Naive thymus-derived CD8-positive, alpha-beta T cell (primary cell): ENCODE measurements around the gene TMEM244. TPM values are rescaled to one million over a fixed set of nuclear protein-coding genes. Genes with fewer than 3 reads are reported as not detected.

Experiments
- ATAC-seq, 2 donors: fragments of 150-1000 bp; cut with Tn5 transposase in 1 of 2; sonication (Bioruptor Pico), chemical (Tn5 transposase) in 1 of 2; 1 replicate in 1 of 2; 2 replicates in 1 of 2; pipeline ENCODE4 v1.10.0; 2021; ENCODE audit warnings: mild to moderate bottlenecking in 2 of 2, moderate library complexity in 2 of 2
- POLR2A ChIA-PET: fragments of 350-600 bp; sonication (Branson Sonifier 250); formaldehyde crosslinking; loops from one replicate; lab custom pipeline; 2021; ENCODE audit warnings: antibody characterized with exemption; lab: Charles Lee
- DNase-seq, 10 donors: peaks; one replicate each; pipeline versions ENCODE4 v3.0.0 to v3.0.0-alpha.2; 2020 to 2022
- H3K27ac Mint-ChIP-seq, 10 donors: one replicate each; pipeline ENCODE4 v1.8.0; 2020 to 2022; ENCODE audit warnings: mild to moderate bottlenecking in 10 of 10, mixed read lengths in 10 of 10, moderate library complexity in 4 of 10, inconsistent platforms in 1 of 10
- H3K27me3 Mint-ChIP-seq, 5 donors: one replicate each; pipeline ENCODE4 v1.8.0; 2021 to 2022; ENCODE audit warnings: mixed read lengths in 5 of 5
- H3K36me3 Mint-ChIP-seq, 3 donors: one replicate each; pipeline ENCODE4 v1.8.0; 2020 to 2022; ENCODE audit warnings: mixed read lengths in 3 of 3, mild to moderate bottlenecking in 2 of 3, inconsistent platforms in 1 of 3
- H3K4me1 Mint-ChIP-seq, 4 donors: one replicate each; pipeline ENCODE4 v1.8.0; 2021 to 2022; ENCODE audit warnings: mixed read lengths in 4 of 4
- H3K4me3 Mint-ChIP-seq, 10 donors: one replicate each; pipeline ENCODE4 v1.8.0; 2020 to 2022; ENCODE audit warnings: mild to moderate bottlenecking in 10 of 10, mixed read lengths in 10 of 10, moderate library complexity in 6 of 10, inconsistent platforms in 1 of 10
- H3K9me3 Mint-ChIP-seq, 9 donors: one replicate each; pipeline ENCODE4 v1.8.0; 2020 to 2022; ENCODE audit warnings: mixed read lengths in 9 of 9, mild to moderate bottlenecking in 3 of 9, inconsistent platforms in 1 of 9, moderate library complexity in 1 of 9
- polyA plus RNA-seq, 3 donors: library from polyadenylated mRNA; unstranded; fragments of 300-500 nt; fragmentation: Illumina TruSeq; gene quantifications; one replicate each; pipeline ENCODE4 v1.2.3, GENCODE V29; 2021
- total RNA-seq, 8 experiments: library from RNA in 2 of 8; stranded (reverse) in 2 of 8; gene quantifications; one replicate each; pipeline ENCODE4 v1.2.3 and lab custom pipeline; 2021 to 2026

The TMEM244 gene, protein sequence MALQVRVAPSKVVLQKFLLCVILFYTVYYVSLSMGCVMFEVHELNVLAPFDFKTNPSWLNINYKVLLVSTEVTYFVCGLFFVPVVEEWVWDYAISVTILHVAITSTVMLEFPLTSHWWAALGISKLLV
- total RNA-seq (not detected), polyA plus RNA-seq (1 to 10 TPM in 1 of 3 donors, not detected in 2; 1.7 TPM), total RNA-seq (lab: John Stamatoyannopoulos, UW) (0 reads per million in 6 experiments)

DNA sequence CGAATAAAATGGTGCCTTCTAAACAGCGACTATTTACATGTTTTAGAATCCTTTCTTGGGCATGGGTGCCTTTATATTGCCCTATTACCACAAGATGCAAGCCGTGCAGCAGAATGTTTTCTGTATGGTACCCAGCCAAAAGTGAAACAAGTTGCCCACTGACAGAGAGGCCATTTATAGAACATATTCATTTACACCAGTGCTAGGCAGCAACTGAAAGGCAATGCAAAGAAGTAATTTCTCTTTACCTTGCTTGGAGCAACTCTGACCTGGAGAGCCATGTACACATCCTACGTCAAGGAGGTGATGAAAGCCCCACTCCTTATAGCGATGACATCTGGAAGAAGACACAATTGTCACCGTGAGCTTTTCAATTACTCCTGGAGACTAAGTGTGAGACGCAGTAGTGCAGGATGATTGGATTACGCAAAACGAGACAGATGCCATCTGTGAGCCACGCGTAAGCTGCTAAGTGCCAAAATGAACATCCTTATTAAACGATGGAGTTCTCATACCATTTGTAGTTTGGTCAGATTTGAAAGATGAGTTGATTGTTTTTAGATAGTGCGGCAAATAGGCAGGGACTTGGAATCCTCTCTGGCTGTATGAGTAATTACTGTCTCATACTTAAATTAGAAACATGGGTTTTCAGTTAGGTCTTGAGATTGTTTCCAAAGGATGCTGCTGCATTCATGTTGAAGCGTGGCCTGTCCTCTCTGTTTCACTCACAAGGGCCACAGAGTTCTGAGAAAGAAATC lies at the start of gene TMEM244:
Gene TMEM244 (minus strand): TSS at position 408 of the 758 bp plus-strand sequence. CDS start 127 bp downstream, at position 281.
- POLR2A ChIA-PET, result no interaction called here
- no peak for ATAC-seq
- Mint-ChIP-seq H3K27ac (peak within 1 kb of the TSS in 7 of 10 donors; percentile 9 to 88 (median 56)), H3K36me3 (peaks cover 0 to 5% (median 0%) of the 10 kb centered on the region in 3 donors), H3K4me3 (peak within 1 kb of the TSS; percentile 33 to 88 (median 66)), H3K4me1 (peaks cover 0 to 9% (median 5%) of the 10 kb centered on the region in 4 donors), H3K27me3 (no peaks in the 10 kb centered on the region), H3K9me3 (peaks cover 0 to 4% (median 0%) of the 10 kb centered on the region in 9 donors)
- peak in 2 of 10 donors; percentile 0 to 30 for DNase-seq

DNA sequence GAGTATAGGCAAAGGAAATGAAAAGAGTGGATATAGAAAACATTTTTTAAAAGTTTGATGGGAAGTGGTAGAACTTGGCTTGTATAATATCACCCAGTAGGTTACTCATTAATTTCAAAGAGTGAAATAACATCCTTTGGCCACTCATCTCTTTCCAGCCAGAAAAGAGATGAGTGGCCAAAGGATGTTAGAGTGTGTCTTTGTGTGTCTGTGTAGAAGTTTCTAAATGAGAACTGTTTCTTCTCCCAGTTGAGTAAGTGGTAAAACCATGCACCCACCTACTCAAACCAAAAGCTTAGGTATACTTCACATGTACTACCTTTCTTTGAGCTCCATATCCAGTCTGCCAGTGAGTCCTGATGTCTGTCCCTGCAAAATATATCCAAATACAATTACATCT lies 47.7 kb upstream of the TMEM244 start:
- POLR2A ChIA-PET, result no interaction called here
- no peaks in the 10 kb centered on the region for H3K36me3 Mint-ChIP-seq
- H3K9me3 Mint-ChIP-seq, result no peaks in the 10 kb centered on the region
- H3K4me1 Mint-ChIP-seq, result peaks cover 0 to 4% (median 1%) of the 10 kb centered on the region in 4 donors
- no peak for ATAC-seq
- H3K27me3 Mint-ChIP-seq, result no peaks in the 10 kb centered on the region
- DNase-seq, result no peak
- no peak overlapping the region for H3K27ac Mint-ChIP-seq
- H3K4me3 Mint-ChIP-seq, result no peak overlapping the region

DNA sequence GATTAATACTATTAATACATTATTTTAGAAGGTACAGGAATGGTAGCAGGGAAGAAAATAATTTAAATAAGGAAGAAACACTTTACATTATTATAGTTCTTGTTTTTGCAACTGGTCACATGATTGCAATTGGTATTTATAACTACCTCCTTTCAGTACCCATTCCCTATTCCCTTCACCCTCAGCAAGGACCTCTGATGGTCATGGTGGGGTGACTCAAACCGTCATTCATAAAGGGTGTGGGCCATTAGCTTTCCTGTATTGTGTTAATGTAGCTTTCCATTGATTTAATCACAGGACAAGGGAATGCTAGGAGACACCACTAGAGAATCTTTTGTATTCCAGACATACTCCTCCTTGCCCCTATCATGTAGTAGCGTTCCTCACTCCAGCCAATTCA lies 47.2 kb upstream of the TMEM244 start:
- Mint-ChIP-seq H3K27ac (no peak overlapping the region), H3K27me3 (no peaks in the 10 kb centered on the region), H3K36me3 (no peaks in the 10 kb centered on the region), H3K9me3 (no peaks in the 10 kb centered on the region), H3K4me1 (peaks cover 0 to 4% (median 1%) of the 10 kb centered on the region in 4 donors), H3K4me3 (no peak overlapping the region)
- DNase-seq (no peak), ATAC-seq (no peak)
- POLR2A ChIA-PET, result no interaction called here

DNA sequence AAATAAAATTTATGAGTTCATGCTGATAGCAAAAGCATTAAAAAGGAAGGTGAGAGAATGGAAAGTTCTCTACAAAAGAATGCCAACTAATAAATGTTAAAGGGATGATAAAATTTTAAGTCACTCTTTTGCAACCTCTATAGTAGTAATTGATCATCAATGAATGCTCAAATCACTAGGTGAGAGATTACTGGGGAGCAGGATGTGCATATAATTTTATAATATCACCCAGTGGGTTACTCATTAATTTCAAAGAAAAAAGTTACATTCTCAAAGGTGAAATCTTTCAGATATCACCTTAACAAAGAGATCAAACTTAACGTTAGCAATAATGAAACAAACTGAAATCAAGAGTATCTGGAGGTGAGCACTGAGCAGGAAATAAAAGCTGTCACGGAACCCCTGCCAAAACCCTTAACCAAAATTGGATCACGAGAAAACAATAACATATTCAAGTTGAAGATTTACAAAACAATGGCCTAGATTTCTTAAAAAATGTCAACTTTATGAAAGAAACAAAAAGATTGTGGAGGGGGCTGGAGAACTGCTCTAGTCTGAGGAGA lies 45.5 kb upstream of the TMEM244 start:
- ATAC-seq (no peak), DNase-seq (no peak)
- H3K27me3 Mint-ChIP-seq, result peaks cover 0 to 5% (median 0%) of the 10 kb centered on the region in 5 donors
- no peaks in the 10 kb centered on the region for H3K9me3 Mint-ChIP-seq
- H3K4me3 Mint-ChIP-seq, result no peak overlapping the region
- no peak overlapping the region for H3K27ac Mint-ChIP-seq
- no peaks in the 10 kb centered on the region for H3K36me3 Mint-ChIP-seq
- POLR2A ChIA-PET, result no interaction called here
- peaks cover 0 to 4% (median 1%) of the 10 kb centered on the region in 4 donors for H3K4me1 Mint-ChIP-seq

DNA sequence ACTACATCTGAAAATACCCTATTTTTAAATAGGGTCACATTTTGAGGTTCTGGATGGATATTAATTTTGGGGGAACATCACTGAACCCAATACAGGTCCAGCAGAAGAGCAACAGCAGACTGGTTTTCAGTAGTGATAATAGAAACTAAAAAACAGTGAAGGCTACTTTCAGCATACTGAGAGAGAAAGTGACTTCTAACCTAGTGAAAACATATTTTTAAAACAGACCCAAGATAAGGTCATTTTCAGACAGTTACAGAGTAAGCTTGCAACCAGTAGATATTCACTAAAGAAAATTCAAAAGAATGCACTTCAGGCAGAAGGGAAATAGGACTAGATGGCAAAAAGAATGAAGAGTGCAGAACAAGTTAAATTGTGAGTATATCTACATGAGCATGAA lies 42.0 kb upstream of the TMEM244 start:
- H3K36me3 Mint-ChIP-seq, result no peaks in the 10 kb centered on the region

DNA sequence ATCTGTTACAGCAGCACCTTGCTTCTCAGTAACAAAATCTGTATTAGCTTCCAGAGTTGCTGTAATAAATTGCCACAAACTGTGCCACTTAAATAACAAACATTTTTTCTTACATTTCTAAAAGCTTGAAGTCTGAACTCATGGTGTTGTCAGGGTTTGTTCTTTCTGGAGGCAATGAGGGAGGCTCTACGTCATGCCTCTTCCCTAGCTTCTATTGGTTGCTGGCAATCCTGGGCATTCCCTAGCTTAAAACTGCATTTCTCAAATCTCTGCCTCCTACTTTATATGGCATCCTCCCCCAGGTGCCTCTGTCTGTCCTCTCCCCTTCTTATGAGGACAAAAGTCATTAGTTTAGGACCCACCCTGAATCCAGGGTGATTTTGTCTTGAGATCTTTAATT lies 41.6 kb upstream of the TMEM244 start:
- POLR2A ChIA-PET, result interaction anchor here (0.5 kb wide), 1 partner anchor 71 kb away, joined by 4 read pairs; no protein-coding TSS in a partner anchor
- Mint-ChIP-seq H3K4me1 (peaks cover 0 to 4% (median 0%) of the 10 kb centered on the region in 4 donors), H3K36me3 (no peaks in the 10 kb centered on the region), H3K4me3 (no peak overlapping the region), H3K9me3 (no peaks in the 10 kb centered on the region), H3K27ac (no peak overlapping the region), H3K27me3 (peaks cover 0 to 9% (median 0%) of the 10 kb centered on the region in 5 donors)
- DNase-seq, result no peak
- no peak for ATAC-seq

More for the DNA sequence above, 42.0 kb upstream of the TMEM244 start:
- Mint-ChIP-seq H3K4me1 (peaks cover 0 to 4% (median 0%) of the 10 kb centered on the region in 4 donors), H3K27me3 (peaks cover 0 to 8% (median 0%) of the 10 kb centered on the region in 5 donors), H3K4me3 (no peak overlapping the region), H3K27ac (no peak overlapping the region), H3K9me3 (no peaks in the 10 kb centered on the region)
- POLR2A ChIA-PET, result no interaction called here
- ATAC-seq (no peak), DNase-seq (no peak)

DNA sequence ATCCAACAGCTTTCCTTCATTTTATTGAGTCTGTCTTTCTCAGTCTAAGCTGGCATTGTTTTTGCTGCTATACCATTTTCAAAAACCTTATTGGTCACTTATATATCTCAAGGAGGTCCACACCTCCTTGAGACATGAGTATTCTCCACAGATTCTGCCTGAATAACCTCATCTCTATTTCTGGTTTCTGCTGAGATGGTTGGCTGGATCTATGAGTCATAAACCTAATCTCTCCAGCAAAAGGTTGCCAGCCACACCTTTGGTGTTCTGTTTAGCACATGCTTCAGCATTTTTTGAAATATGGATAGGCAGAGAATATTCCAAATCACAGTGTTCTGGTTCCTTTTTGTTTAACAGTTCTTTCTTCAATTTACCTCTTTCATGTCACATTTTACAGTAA lies 40.8 kb upstream of the TMEM244 start:
- H3K4me1 Mint-ChIP-seq, result peaks cover 0 to 2% (median 0%) of the 10 kb centered on the region in 4 donors
- DNase-seq, result no peak
- H3K9me3 Mint-ChIP-seq, result no peaks in the 10 kb centered on the region
- no peak for ATAC-seq
- H3K36me3 Mint-ChIP-seq, result no peaks in the 10 kb centered on the region
- no peak overlapping the region for H3K4me3 Mint-ChIP-seq
- POLR2A ChIA-PET, result no interaction called here
- H3K27ac Mint-ChIP-seq, result no peak overlapping the region
- peaks cover 0 to 9% (median 0%) of the 10 kb centered on the region in 5 donors for H3K27me3 Mint-ChIP-seq

DNA sequence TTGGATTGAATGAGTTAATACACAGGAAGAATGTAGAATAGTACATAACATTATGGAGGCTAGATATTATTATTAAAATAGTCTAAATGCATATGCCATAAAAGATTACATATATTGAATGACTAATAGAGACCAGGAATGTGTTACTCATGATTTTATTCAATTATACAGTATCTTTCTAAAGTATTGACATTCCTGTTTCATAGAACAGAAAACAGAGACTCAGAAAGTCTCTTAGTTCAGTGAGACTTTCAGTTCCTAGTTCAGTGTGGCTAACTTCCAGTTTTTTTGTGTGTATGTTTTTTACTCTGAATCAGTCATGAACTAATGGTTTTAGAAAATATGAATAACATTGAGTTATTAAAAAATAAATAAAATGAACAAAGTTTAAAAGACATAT lies 34.6 kb upstream of the TMEM244 start:
- H3K36me3 Mint-ChIP-seq, result no peaks in the 10 kb centered on the region
- POLR2A ChIA-PET, result no interaction called here
- H3K4me3 Mint-ChIP-seq, result no peak overlapping the region
- peaks cover 0 to 5% (median 0%) of the 10 kb centered on the region in 5 donors for H3K27me3 Mint-ChIP-seq
- H3K4me1 Mint-ChIP-seq, result peaks cover 0 to 8% (median 0%) of the 10 kb centered on the region in 4 donors
- H3K27ac Mint-ChIP-seq, result no peak overlapping the region
- no peaks in the 10 kb centered on the region for H3K9me3 Mint-ChIP-seq
- no peak for ATAC-seq
- DNase-seq, result no peak

DNA sequence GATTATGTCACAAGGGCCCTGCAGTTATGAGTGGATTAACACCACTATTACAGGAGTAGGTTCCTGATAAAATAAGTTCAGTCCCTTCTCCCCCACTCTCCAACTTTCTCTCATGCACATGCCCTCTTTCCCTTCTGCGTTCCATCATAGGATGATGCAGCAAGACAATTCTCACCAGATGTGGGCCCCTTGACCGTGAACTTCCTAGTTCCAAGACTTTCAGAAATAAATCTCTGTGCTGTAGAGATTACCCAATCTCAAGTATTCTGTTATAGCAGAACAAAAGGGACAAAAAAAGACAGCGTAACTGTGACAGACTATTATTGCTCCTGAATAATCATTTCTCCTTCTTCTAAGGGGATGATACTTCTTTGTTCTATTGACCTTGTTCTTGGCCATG lies 33.8 kb upstream of the TMEM244 start:
- peaks cover 0 to 4% (median 0%) of the 10 kb centered on the region in 5 donors for H3K27me3 Mint-ChIP-seq
- H3K36me3 Mint-ChIP-seq, result no peaks in the 10 kb centered on the region
- H3K4me3 Mint-ChIP-seq, result no peak overlapping the region
- no peaks in the 10 kb centered on the region for H3K9me3 Mint-ChIP-seq
- no peak for DNase-seq
- POLR2A ChIA-PET, result no interaction called here
- H3K27ac Mint-ChIP-seq, result no peak overlapping the region
- no peak for ATAC-seq
- peaks cover 0 to 13% (median 0%) of the 10 kb centered on the region in 4 donors for H3K4me1 Mint-ChIP-seq

DNA sequence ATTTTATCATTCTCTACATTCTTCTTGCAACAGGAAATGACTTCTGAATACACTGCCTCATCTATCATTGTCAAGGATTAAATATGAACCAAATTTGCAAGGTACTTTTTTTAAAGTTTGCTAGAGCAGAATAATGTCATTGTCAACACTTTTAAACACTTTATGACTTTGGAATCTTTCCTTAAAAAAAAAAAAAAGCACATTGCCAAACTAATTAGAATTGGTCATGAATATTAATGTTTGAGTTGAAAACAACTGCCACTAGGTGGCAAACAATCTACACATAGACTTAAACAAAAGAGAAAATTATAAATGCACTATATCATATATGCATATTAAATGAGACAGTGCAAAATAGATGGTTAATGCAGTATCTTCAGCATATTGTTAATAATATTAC lies 32.5 kb upstream of the TMEM244 start:
- H3K9me3 Mint-ChIP-seq, result no peaks in the 10 kb centered on the region

DNA sequence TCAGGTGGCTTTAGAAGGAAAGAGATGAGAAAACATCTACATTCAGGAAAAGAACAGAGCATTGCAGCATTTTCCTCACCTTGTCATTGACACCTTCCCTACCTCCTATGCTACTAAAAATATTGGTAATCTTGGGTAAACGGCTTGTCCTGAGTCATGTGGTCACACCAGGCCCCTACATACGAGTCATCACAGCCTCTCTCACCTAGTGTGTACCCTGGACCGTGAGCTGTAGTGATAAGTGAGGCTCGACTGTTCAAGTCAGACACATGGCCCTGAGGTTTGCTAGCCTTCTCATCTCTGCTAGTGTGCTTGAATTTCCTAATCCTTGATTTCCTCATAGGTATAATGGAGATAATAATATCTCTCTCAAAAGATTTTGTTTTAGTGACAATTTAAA lies 29.6 kb upstream of the TMEM244 start:
- Mint-ChIP-seq H3K27me3 (peaks cover 0 to 2% (median 0%) of the 10 kb centered on the region in 5 donors), H3K4me3 (no peak overlapping the region), H3K36me3 (no peaks in the 10 kb centered on the region), H3K9me3 (no peaks in the 10 kb centered on the region), H3K4me1 (peaks cover 0 to 12% (median 0%) of the 10 kb centered on the region in 4 donors), H3K27ac (peak overlapping the region in 1 of 10 donors; percentile 1)
- POLR2A ChIA-PET, result no interaction called here
- ATAC-seq (no peak), DNase-seq (no peak)

More for the DNA sequence above, 32.5 kb upstream of the TMEM244 start:
- Mint-ChIP-seq H3K4me3 (no peak overlapping the region), H3K27me3 (peaks cover 0 to 2% (median 0%) of the 10 kb centered on the region in 5 donors), H3K4me1 (peaks cover 0 to 13% (median 0%) of the 10 kb centered on the region in 4 donors), H3K27ac (no peak overlapping the region), H3K36me3 (no peaks in the 10 kb centered on the region)
- POLR2A ChIA-PET, result no interaction called here
- ATAC-seq (no peak), DNase-seq (peak in 3 of 10 donors; percentile 10 to 19 (median 11))

DNA sequence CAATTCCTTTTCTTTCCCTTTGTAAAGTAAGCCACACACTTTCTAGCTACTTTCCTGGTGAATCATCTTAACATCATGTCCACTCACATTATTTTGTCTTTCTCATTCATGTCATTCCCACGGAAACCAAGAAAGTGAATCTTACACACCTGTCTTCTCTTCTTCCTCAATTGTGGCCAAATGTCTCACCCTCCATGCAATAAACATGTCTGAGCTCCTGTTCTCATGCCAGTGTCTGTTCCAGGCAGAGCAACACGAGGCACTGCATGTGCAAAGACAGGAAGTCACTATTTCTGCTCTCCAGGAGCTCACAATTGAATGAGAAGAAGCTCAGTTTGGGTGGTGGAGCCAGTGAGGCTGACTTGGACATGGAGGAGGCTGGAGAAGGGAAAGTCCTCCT lies 29.0 kb upstream of the TMEM244 start:
- ATAC-seq, result no peak
- POLR2A ChIA-PET, result no interaction called here
- Mint-ChIP-seq H3K36me3 (no peaks in the 10 kb centered on the region), H3K9me3 (no peaks in the 10 kb centered on the region), H3K27me3 (peaks cover 0 to 2% (median 0%) of the 10 kb centered on the region in 5 donors), H3K4me1 (peaks cover 0 to 8% (median 0%) of the 10 kb centered on the region in 4 donors), H3K4me3 (no peak overlapping the region), H3K27ac (peak overlapping the region in 2 of 10 donors; percentile 1 to 7)
- DNase-seq, result no peak

DNA sequence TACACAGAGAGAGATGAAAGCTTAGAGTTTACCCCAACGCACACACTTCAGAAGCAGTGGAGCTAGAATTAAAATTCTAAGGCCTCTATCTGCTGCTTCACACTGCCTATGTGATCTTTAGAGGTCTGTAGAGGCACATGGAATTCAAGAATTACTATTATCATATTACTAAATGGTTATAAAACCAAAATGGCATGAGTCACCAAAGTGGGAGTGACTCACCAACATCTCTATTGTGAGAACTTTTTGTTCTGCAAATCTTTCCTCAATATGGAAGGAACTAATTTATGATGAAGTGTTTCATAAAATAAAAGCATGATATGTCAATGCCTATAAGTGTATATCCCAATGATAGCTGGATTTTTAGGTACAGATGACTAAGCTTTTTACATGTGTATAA lies 28.5 kb upstream of the TMEM244 start:
- Mint-ChIP-seq H3K36me3 (no peaks in the 10 kb centered on the region), H3K27me3 (no peaks in the 10 kb centered on the region), H3K27ac (no peak overlapping the region), H3K4me3 (no peak overlapping the region), H3K4me1 (peaks cover 0 to 4% (median 0%) of the 10 kb centered on the region in 4 donors), H3K9me3 (no peaks in the 10 kb centered on the region)
- POLR2A ChIA-PET, result no interaction called here
- DNase-seq, result no peak
- ATAC-seq, result no peak
